ENCODE results near the gene PHKB. TPM values are rescaled to one million over a fixed set of nuclear protein-coding genes. Genes with fewer than 3 reads are reported as not detected.

Gene PHKB
- total and polyA plus RNA-seq, 2 donors (not counting 1 experiment from before 2014, with no cell fraction given), result 50.4 to 223 TPM

- H3K4me3 Mint-ChIP-seq, result no peak overlapping the region
- H3K27ac Mint-ChIP-seq, result peak overlapping the region; percentile 1
These were observed 182.3 kb downstream of the PHKB start for GRCh38 chr16:47643323-47644000.

More at GRCh38 chr16:47643323-47644000, 182.3 kb downstream of the PHKB start:
- H3K9ac ChIP-seq (ENCODE audit: low read length), result no peak overlapping the region
- no peak overlapping the region for H3K4me2 ChIP-seq (replicated peaks; ENCODE audit: low read depth, low read length, poor library complexity, severe bottlenecking)
- intact Hi-C loops (cut with micrococcal nuclease), result no loop called here
- no peak overlapping the region for H3K27ac ChIP-seq (ENCODE audit: low read length in 2 of 2)
- no peak overlapping the region for H2AFZ ChIP-seq (ENCODE audit: insufficient read depth, low read depth, low read length, poor library complexity, severe bottlenecking)
- H4K20me1 ChIP-seq (ENCODE audit: control insufficient read depth, insufficient read depth, low read length, poor library complexity, severe bottlenecking), result no peaks in the 10 kb centered on the region
- WGBS (ENCODE audit: insufficient coverage), result 79% methylated on average over 3 of the region's 4 CpGs
- no peak overlapping the region for H3K4me3 ChIP-seq (ENCODE audit: control extremely low read depth in 1 of 5, extremely low read depth in 1 of 5, insufficient read depth in 1 of 5, low read depth in 2 of 5, low read length in 4 of 5)
- Mint-ChIP-seq H3K9me3 (ENCODE audit: insufficient read depth) (no peaks in the 10 kb centered on the region), H3K27me3 (no peaks in the 10 kb centered on the region), H3K4me1 (no peaks in the 10 kb centered on the region)
- peaks cover 10 to 30% of the 10 kb centered on the region in 2 experiments for H3K36me3 ChIP-seq (replicated peaks in 1 of 2; ENCODE audit: control extremely low read depth in 1 of 2, control insufficient read depth in 1 of 2, extremely low read depth in 1 of 2, insufficient read depth in 2 of 2, low read length in 1 of 2)
- no peaks in the 10 kb centered on the region for H3K79me2 ChIP-seq (ENCODE audit: control insufficient read depth, insufficient read depth, low read length)
- CTCF ChIA-PET, result no interaction called here
- H3K9me3 ChIP-seq (ENCODE audit: control extremely low read depth in 1 of 3, control insufficient read depth in 2 of 3, insufficient read depth in 1 of 3, low read length in 2 of 3), result no peaks in the 10 kb centered on the region
- no peaks in the 10 kb centered on the region for H3K4me1 ChIP-seq (ENCODE audit: control insufficient read depth in 2 of 2, insufficient read depth in 2 of 2, low read length in 2 of 2)
- TF ChIP-seq EZH2 (IDR thresholded peaks at IDR 0.05; ENCODE audit: borderline replicate concordance, insufficient read depth, low read depth, low read length, poor library complexity, severe bottlenecking), result no peak
- no peak for TF ChIP-seq CTCF (IDR thresholded peaks at IDR 0.05)
- ATAC-seq (ENCODE audit: low read depth), result no peak
- H3K27me3 ChIP-seq (replicated peaks in 1 of 4; ENCODE audit: control extremely low read depth in 1 of 4, control insufficient read depth in 3 of 4, insufficient read depth in 4 of 4, low read length in 3 of 4), result no peaks in the 10 kb centered on the region
- POLR2A ChIA-PET, result no interaction called here
- no peak for DNase-seq

All from B cell (primary cell).